ENCODE measurements around the gene SLCO2B1. TPM values are rescaled to one million over a fixed set of nuclear protein-coding genes. Genes with fewer than 3 reads are reported as not detected.

SLCO2B1 gene
- total RNA-seq, 1 donor from 2014 or later = 10.7 TPM

- DNase-seq (ENCODE audit: low read depth in 2 of 2) = no peak
These were observed 6.2 kb upstream of the SLCO2B1 start for GRCh38 chr11:75144716-75145014.

GRCh38 chr11:75145196-75145971 lies 5.5 kb upstream of the SLCO2B1 start:
- no peak for DNase-seq (ENCODE audit: low read depth in 2 of 2)

- no peak for DNase-seq (ENCODE audit: low read depth in 2 of 2)
These were observed 4.9 kb upstream of the SLCO2B1 start for GRCh38 chr11:75145972-75146519.

- no peak for DNase-seq (ENCODE audit: low read depth in 2 of 2)
These were observed 4.2 kb upstream of the SLCO2B1 start for GRCh38 chr11:75146711-75147110.

GRCh38 chr11:75147191-75147874 lies 3.6 kb upstream of the SLCO2B1 start:
- DNase-seq (ENCODE audit: low read depth in 2 of 2) = no peak

- no peak for DNase-seq (ENCODE audit: low read depth in 2 of 2)
These were observed 3.0 kb upstream of the SLCO2B1 start for GRCh38 chr11:75147875-75148263.

GRCh38 chr11:75148436-75148983 lies 2.4 kb upstream of the SLCO2B1 start:
- no peak for DNase-seq (ENCODE audit: low read depth in 2 of 2)

- no peak for DNase-seq (ENCODE audit: low read depth in 2 of 2)
These were observed 991 bp upstream of the SLCO2B1 start for GRCh38 chr11:75149766-75150465.

GRCh38 chr11:75151346-75152047 lies 590 bp downstream of the SLCO2B1 start:
- no peak for DNase-seq (ENCODE audit: low read depth in 2 of 2)

GRCh38 chr11:75152090-75152489 lies 1.2 kb downstream of the SLCO2B1 start:
- no peak for DNase-seq (ENCODE audit: low read depth in 2 of 2)

- peak in 1 of 2 donors; percentile 52 for DNase-seq (ENCODE audit: low read depth in 2 of 2)
These were observed 1.9 kb downstream of the SLCO2B1 start for GRCh38 chr11:75152651-75153427.

GRCh38 chr11:75154646-75155569 lies 4.0 kb downstream of the SLCO2B1 start:
- DNase-seq (ENCODE audit: low read depth in 2 of 2) = no peak

- DNase-seq (ENCODE audit: low read depth in 2 of 2) = no peak
These were observed 4.9 kb downstream of the SLCO2B1 start for GRCh38 chr11:75155570-75156422.

GRCh38 chr11:75158241-75158640 lies 7.3 kb downstream of the SLCO2B1 start:
- DNase-seq (ENCODE audit: low read depth in 2 of 2) = no peak

GRCh38 chr11:75158696-75159150 lies 7.8 kb downstream of the SLCO2B1 start:
- no peak for DNase-seq (ENCODE audit: low read depth in 2 of 2)

GRCh38 chr11:75159151-75159953 lies 8.4 kb downstream of the SLCO2B1 start:
- DNase-seq (ENCODE audit: low read depth in 2 of 2) = no peak

- DNase-seq (ENCODE audit: low read depth in 2 of 2) = peak; percentile 9 to 52
These were observed 9.4 kb downstream of the SLCO2B1 start for GRCh38 chr11:75160220-75160757.
